ENCODE results near the gene CPNE1.
"Not testable (repeated sequence)": the region's sequence is repeated elsewhere in the genome, so short reads cannot be mapped to it uniquely, and the experiment has no call there.

The CPNE1 gene

GRCh38 chr20:35664466-35665206 lies at the start of gene CPNE1, which contains the start of gene RBM12:
TSS of gene CPNE1 (minus strand) at chr20:35664900. CDS start at chr20:35632923, 31,977 bp downstream.
TSS of gene RBM12 (minus strand) at chr20:35664900. CDS start at chr20:35655322, 9,578 bp downstream.
- DNase-seq: peak; percentile 92

GRCh38 chr20:35714127-35714526 lies 49.4 kb upstream of the CPNE1 start:
- no peak for DNase-seq

DNA sequence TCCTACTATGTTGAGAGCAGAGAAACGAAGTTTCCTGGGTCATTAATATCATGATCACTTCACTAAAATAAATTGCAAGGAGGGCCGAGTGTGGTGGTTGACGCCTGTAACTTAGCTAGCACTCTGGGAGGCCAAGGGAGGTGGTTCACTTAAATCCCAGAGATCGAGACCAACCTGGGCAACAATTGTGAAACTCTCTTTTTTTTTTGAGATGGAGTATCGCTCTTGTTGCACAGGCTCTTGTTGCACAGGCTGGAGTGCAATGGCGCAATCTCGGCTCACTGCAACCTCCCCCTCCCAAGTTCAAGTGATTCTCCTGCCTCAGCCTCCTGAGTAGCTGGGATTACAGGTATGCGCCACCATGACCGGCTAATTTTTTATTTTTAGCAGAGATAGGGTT lies 48.4 kb upstream of the CPNE1 start:
- not testable (repeated sequence) for DNase-seq

DNA sequence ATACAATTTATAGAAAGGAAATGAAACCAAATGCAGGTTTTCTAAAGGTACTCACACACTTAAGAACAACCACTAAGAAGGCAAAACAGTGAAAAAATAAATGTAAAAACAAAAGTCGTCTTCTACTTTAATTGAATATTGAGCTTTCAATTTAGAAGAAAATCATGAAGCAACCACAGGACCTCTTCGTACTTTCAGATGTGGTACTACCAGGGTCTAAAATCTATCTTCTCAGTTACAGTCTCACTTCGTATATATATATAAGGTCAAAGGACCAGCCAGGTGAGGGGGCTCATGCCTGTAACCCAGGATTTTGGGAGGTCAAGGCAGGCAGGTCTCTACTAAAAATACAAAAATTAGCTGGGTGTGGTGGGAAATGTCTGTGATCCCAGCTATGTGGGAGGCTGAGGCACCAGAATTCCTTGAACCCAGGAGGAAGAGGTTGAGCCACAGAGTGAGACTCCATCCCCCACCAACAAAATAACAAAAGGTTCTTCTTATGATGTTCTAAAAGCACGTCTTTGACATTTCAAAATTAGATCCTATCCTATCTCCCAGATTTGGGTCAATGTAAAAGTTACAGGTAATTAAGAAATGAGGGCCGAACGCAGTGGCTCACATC lies 47.0 kb upstream of the CPNE1 start:
- no peak for DNase-seq

DNA sequence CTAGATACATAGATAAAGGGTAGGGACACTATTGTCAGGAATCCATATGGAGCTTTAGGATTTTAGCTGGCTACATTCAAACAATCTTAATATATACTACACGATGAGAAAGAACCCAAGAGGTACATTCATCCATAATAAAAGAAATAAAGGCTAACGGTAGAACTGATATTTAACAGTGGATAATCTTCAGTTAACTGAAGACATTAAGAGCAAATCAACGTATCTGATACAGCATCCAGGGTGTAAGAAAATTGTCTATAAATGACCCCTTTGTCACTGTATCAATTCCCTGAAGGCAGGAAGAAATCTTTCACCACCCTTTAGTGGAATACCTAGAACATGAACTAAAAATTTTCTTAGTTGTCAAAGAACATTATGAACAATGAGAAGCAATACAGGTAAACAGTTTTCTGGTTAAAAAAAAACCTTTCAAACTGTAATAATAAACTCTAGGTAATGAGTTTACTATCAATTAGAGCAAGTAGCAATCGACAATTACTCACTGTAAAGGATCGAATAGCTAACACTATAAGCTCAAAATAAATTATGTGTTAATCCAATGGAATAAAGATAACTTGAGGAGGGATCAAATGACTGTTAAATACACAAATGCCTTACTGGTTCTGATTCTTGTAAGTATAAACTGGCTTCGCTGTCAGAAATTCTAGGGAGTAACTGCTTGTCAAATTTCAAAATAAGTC lies 46.3 kb upstream of the CPNE1 start:
- DNase-seq: no peak

DNA sequence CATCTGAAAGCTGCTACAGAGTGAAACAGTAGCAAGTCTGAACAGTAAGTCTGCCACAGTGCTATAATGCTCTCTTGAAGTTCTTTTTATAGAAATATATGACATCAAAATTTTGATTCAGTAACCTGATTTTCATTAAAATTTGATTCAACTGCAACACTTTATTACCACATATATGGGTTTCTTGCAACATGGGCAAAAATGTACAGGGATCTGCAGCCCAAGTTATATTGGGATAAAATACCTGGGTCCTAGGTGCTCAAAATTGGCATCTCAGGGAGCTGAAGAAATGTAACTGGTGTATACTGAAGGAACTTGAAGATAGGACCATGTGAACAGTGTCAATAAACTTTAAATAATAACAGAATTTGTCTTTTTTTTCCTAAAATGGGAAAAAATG lies 45.3 kb upstream of the CPNE1 start:
- no peak for DNase-seq

- no peak for DNase-seq
Observed at GRCh38 chr20:35709259-35709658, 44.6 kb upstream of the CPNE1 start.

DNA sequence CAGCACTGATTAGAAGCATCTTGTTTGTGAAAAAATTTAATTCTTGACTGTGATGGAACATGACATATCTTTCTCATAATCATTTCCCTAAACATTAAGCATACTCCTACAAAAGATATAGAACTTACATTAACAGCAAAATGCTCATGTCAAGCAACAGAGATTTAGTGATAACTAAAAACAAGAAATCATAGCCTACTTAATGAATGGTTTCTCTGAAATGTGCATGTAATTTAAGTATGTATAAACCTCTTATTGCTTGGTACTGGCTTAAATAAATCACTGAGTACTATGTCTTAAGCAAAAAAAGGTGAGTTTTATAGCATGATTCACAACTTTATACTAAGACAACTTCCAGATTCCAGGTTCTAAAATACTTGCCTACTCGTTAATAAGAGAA lies 43.8 kb upstream of the CPNE1 start:
- DNase-seq: no peak

DNA sequence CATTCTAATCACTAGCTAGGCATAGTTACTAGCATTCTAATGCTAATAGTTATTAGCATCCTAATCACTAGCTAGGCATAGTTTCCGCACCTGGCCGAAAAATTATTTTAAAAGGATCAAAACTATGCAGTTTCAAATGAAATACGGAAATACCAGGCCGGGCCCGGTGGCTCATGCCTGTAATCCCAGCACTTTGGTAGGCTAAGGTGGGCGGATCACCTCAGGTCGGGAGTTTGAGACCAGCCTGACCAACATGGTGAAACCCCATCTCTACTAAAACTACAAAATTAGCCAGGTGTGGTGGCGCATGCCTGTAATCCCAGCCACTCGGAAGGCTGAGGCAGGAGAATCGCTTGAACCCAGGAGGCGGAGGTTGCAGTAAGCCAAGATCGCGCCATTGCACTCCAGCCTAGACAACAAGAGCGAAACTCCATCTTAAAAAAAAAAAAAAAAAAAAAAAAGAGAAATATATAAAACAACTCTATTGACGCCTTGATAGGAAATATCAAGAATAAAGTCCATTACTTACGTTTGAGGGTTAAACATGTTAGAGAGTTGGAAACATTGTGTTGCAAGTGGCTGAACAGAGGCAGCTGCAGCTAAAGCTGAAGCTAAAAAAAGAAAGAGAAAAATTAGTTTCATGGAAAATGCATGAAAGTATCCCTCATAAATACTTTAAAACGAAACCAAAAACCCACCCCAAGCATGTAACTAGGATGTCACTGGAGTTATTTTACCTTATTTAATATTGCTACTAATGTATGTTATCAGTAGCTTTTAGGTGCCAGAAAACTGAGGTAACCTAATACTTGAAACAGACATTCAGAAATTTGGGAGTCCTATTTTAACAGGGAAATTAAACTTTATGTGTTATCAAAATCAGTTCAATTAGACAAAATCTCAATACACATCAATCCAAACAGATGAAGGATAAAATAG lies 42.2 kb upstream of the CPNE1 start:
- not testable (repeated sequence) for DNase-seq

DNA sequence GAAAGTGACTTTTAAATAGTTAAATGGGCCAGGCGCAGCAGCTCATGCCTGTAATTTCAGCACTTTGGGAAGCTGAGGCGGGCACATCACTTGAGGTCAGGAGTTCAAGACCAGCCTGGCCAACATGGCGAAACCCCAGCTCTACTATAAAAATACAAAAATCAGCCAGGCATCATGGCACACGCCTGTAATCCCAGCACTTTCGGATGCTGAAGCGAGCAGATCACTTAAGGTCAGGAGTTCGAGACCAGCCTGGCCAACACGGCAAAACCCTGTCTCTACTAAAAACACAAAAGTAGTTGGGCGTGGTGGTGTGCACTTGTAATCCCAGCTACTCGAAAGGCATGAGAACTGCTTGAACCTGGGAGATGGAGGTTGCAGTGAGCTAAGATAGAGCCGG lies 41.2 kb upstream of the CPNE1 start:
- not testable (repeated sequence) for DNase-seq

DNA sequence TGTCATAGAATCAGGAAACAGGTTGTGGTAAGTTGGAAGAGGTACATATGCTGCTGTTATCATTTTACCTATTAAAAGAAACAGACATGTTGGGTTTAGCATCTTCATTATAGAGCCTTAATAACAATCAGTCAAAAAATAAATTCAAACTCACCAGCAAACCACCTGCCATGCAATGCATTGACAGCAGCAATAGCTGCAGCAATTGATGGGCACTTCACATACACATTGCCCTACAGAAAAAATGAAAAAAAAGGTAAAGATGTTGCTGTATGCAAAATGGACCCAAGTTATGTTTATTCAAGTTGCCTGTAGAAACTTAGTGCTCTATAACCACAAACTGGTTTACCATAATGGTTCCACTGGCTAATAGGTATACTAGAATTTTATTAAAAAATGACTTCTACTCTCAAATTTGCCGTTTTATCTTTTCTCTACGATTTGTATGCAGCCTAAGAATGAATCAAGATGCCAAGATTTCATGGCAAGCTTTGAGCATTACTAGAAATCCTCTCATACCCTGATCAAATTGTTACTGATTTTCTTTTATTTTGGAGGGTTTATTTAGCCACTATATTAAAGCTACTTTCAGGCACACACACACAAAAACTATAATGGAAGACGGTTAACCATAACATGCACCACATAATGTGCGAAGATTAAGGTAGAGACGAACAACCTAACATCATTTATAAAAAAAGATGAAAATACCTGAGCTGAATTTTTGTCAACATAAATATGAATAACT lies 40.0 kb upstream of the CPNE1 start:
- DNase-seq: no peak

DNA sequence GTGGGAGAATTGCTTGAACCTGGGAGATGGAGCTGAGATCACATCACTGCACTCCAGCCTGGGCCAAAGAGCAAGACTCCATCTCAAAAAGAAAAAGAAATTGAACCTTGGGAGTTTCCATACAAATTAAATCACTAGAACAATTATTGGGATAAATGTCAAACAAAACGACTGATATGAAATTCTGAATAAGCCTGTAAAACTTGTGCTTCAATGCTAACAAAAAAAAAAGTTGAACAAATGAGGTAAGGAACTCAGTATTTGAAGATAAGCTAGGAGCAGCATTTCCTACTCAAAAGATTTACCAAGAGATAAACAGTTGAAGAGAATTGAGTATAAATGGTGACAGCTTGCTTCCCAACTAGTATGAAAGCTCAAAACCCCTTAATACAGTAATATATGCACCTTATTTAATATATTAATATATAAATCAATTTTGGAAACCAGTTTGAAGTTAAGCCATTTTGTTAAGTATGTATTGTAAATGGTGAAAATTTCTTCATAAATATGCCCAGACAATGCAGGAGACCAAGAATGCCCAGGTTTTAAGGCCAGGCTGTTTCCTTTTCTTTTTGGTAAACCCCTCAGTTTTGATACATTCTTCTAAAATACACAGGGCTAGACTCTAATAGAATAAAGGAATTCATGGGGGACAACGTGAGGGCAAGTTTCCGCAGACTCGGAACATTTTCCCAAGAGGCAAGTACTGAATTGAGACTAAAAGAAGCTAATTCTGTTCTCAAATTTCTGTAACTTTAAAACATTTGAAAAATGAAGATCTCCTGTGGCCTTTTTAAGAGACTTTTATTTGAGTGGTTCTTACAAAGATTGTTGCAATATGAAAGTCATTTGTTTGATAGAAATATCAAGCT lies 38.4 kb upstream of the CPNE1 start:
- no peak for DNase-seq

GRCh38 chr20:35702051-35702823 lies 37.5 kb upstream of the CPNE1 start:
- DNase-seq: peak; percentile 63

DNA sequence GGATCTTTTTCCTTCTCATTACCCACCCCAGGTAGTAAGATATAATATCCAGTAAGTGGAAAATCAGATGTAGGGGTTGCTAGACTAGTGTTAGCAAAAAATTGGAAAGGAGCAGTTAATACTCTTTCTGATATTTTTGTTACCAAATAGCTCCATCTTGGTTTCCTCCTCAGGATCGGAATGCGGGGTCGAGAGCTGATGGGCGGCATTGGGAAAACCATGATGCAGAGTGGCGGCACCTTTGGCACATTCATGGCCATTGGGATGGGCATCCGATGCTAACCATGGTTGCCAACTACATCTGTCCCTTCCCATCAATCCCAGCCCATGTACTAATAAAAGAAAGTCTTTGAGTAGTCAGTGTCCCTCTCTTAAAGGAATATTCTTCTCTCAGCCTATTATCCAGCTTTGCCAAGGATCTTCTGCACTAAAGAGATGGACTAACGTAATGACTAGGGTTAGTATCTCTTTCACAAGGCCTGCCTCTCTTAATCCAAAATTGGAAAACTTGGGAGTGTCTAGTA lies 36.0 kb upstream of the CPNE1 start:
- DNase-seq: no peak

- no peak for DNase-seq
Observed at GRCh38 chr20:35699957-35700624, 35.4 kb upstream of the CPNE1 start.

DNA sequence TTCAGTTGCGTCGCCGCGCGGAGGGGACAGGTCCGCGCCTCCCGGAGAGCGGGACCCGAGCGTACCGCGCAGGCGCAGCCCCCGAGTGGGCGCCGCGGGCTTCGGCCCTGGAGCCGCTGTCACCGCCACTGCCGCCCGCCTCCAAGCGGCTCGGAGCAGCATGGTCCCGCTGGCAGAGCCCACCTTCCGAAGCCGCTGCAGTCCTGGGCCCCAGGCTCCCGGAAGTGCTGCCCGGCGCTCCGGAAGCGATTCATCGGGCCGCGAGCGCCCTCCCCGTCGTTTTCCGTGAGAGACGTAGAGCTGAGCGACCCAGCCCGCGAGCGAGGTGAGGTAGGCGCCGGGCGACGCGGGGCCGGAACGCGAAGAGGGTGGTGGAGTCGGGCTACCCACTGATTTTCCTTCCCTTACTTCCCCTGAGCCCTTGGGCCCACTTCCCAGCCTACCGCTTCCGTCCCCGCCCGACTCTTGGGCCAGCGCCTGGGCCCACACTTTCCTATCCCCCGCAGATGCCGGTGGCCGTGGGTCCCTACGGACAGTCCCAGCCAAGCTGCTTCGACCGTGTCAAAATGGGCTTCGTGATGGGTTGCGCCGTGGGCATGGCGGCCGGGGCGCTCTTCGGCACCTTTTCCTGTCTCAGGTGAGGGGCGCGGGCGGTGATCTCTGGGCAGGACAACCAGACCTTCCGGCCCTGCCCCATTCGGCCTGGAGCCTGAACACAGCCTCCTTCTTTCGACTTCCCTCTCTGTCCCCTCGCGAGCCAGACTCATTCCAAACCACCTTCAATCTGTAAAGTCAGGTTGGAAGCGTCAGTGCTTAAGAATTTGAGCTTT lies 34.6 kb upstream of the CPNE1 start, which contains the start of the genes NFS1 and ROMO1:
Gene NFS1, minus strand, starts transcription at position 226 of the 830 bp plus-strand sequence. Its CDS starts 64 bp downstream, at position 162.
Gene ROMO1, plus strand, starts transcription at position 279 of the 830 bp plus-strand sequence. Its CDS starts 228 bp downstream, at position 507.
- peak; percentile 81 for DNase-seq

DNA sequence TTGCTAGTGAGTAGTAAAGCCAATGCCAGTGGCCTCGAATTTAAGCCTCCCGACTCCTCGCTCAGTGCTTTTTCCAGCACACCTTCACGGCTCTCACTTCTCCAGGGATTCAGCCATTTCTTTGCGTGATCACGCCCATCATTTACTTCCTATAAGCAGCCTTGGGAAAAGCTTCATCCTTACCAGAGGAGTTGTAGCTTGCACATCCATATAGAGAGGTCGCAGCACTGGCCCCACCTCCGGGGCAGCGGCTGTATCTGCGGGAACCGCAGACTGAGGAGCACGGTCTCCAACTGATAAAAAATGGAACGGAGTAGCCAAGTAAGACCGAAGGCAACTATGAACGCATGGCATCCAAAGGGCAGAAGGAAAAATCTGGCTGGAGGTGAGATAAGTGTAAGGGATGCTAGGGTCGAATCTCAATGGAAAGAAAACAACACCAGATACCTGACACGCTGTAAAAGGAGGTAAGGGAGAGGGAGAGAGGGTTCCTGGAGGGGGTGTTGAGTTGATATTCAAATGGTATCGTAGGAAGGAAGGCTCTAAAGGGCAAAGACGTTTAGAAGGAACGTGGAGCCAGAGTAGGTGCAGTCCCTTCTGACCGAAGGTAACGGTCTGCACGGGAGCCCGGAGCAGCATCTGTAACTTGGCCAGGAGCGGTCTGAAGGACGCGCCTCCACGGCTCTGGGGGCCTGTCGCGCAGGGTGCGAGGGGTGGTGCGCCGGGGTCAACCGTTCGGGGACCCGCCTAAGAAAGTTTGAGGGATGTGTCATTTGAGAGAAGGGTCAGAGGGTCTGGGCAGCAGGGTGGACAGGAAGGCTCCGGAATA lies 33.8 kb upstream of the CPNE1 start:
- DNase-seq: no peak
